Common myeloid progenitor, CD34-positive (primary cell): ENCODE results near the gene RIMS1.

ENCODE experiments used
- CTCF ChIA-PET: fragments of 350-600 bp; sonication (Branson Sonifier 250); formaldehyde crosslinking; loops from one replicate; lab custom pipeline; 2021; ENCODE audit warnings: antibody characterized with exemption; lab: Charles Lee
- POLR2A ChIA-PET: fragments of 350-600 bp; sonication (Branson Sonifier 250); formaldehyde crosslinking; loops from one replicate; lab custom pipeline; 2021; ENCODE audit warnings: antibody characterized with exemption; lab: Charles Lee
- DNase-seq, 3 donors: peaks; one replicate each; pipeline versions ENCODE4 v3.0.0 to v3.0.0-alpha.2; 2013
- H3K27ac ChIP-seq, 2 experiments: 1 replicate in 1 of 2; 2 replicates in 1 of 2; pipeline ENCODE4 v1.7.0; 2013; ENCODE audit warnings: inconsistent platforms in 2 of 2, low read length in 2 of 2, mild to moderate bottlenecking in 2 of 2, low read depth in 1 of 2, moderate library complexity in 1 of 2; ENCODE audit not compliant: severe bottlenecking in 2 of 2, insufficient read depth in 1 of 2, poor library complexity in 1 of 2
- H3K27me3 ChIP-seq, 5 experiments: replicated peaks in 2 of 5; 1 replicate in 3 of 5; 2 replicates in 2 of 5; pipeline versions ENCODE4 v1.6.1 to v1.7.0; 2013; ENCODE audit warnings: low read length in 4 of 5, mild to moderate bottlenecking in 2 of 5, moderate library complexity in 2 of 5, inconsistent platforms in 1 of 5; ENCODE audit not compliant: insufficient read depth in 5 of 5, control insufficient read depth in 4 of 5
- H3K36me3 ChIP-seq, 4 experiments: 1 replicate in 2 of 4; 2 replicates in 2 of 4; pipeline versions ENCODE4 v1.6.1 to v1.7.0; 2013; ENCODE audit warnings: low read length in 3 of 4, control low read depth in 1 of 4, mild to moderate bottlenecking in 1 of 4; ENCODE audit not compliant: control insufficient read depth in 4 of 4, insufficient read depth in 4 of 4
- H3K4me1 ChIP-seq, 4 experiments: 1 replicate in 3 of 4; 2 replicates in 1 of 4; pipeline versions ENCODE4 v1.6.1 to v1.7.1; 2013; ENCODE audit warnings: low read length in 3 of 4, mild to moderate bottlenecking in 3 of 4, control low read depth in 1 of 4, inconsistent platforms in 1 of 4, moderate library complexity in 1 of 4; ENCODE audit not compliant: control insufficient read depth in 4 of 4, insufficient read depth in 4 of 4; ENCODE audit errors: control extremely low read depth in 1 of 4
- H3K4me3 ChIP-seq, 7 experiments: 1 replicate in 4 of 7; 2 replicates in 3 of 7; pipeline versions ENCODE4 v1.5.1 to v1.7.0; 2013; ENCODE audit warnings: mild to moderate bottlenecking in 7 of 7, low read length in 6 of 7, moderate library complexity in 6 of 7, inconsistent platforms in 2 of 7, low read depth in 2 of 7, control low read depth in 1 of 7; ENCODE audit not compliant: insufficient read depth in 4 of 7, control insufficient read depth in 1 of 7; ENCODE audit errors: extremely low read depth in 1 of 7
- H3K9me3 ChIP-seq, 5 experiments: 1 replicate in 4 of 5; 2 replicates in 1 of 5; pipeline versions ENCODE4 v1.6.1 to v1.7.1; 2013; ENCODE audit warnings: low read length in 4 of 5, mild to moderate bottlenecking in 2 of 5, inconsistent platforms in 1 of 5, low read depth in 1 of 5, moderate library complexity in 1 of 5; ENCODE audit not compliant: control insufficient read depth in 4 of 5, insufficient read depth in 2 of 5; ENCODE audit errors: control extremely low read depth in 1 of 5
- WGBS: methylation state at CpG from one replicate; pipeline ENCODE4 v1.1.5; 2013; ENCODE audit not compliant: insufficient coverage; 5-methylcytosine and 5-hydroxymethylcytosine counted together

Gene RIMS1

GRCh38 chr6:72389698-72390097 is 503.3 kb downstream of the RIMS1 start:
- CTCF ChIA-PET: no interaction called here
- WGBS: no CpG with 5 or more reads among the region's 1 CpG
- Histone ChIP-seq H3K27me3 (no peaks in the 10 kb centered on the region), H3K4me3 (no peak overlapping the region), H3K9me3 (no peaks in the 10 kb centered on the region), H3K27ac (no peak overlapping the region), H3K4me1 (no peaks in the 10 kb centered on the region), H3K36me3 (no peaks in the 10 kb centered on the region)
- POLR2A ChIA-PET: no interaction called here
- DNase-seq: no peak

- H3K27me3 ChIP-seq: no peaks in the 10 kb centered on the region
- H3K9me3 ChIP-seq: no peaks in the 10 kb centered on the region
- ChIA-PET POLR2A (no interaction called here), CTCF (no interaction called here)
- H3K27ac ChIP-seq: no peak overlapping the region
- no peaks in the 10 kb centered on the region for H3K36me3 ChIP-seq
- no peak for DNase-seq
- 95% methylated on average over 4 of the region's 4 CpGs for WGBS
- no peak overlapping the region for H3K4me3 ChIP-seq
- no peaks in the 10 kb centered on the region for H3K4me1 ChIP-seq
Observed at GRCh38 chr6:72390548-72390947, 504.2 kb downstream of the RIMS1 start.

- POLR2A ChIA-PET: no interaction called here
- Histone ChIP-seq H3K27ac (no peak overlapping the region), H3K4me1 (peaks cover 0 to 2% (median 0%) of the 10 kb centered on the region in 4 experiments), H3K9me3 (no peaks in the 10 kb centered on the region), H3K27me3 (no peaks in the 10 kb centered on the region), H3K4me3 (no peak overlapping the region), H3K36me3 (no peaks in the 10 kb centered on the region)
- DNase-seq: no peak
- CTCF ChIA-PET: interaction anchor here (0.6 kb wide), 1 partner anchor 884 kb away, joined by 3 read pairs; no protein-coding TSS in a partner anchor
Observed at GRCh38 chr6:72401865-72402264, 515.5 kb downstream of the RIMS1 start.

GRCh38 chr6:72403413-72403812 is 517.1 kb downstream of the RIMS1 start:
- CTCF ChIA-PET: interaction anchor here (1.2 to 1.5 kb wide), 2 partner anchors 9 to 177 kb away, joined by 3 to 5 read pairs; no protein-coding TSS in a partner anchor
- no CpG with 5 or more reads among the region's 2 CpGs for WGBS
- no peak for DNase-seq
- no peaks in the 10 kb centered on the region for H3K36me3 ChIP-seq
- no peaks in the 10 kb centered on the region for H3K9me3 ChIP-seq
- H3K27me3 ChIP-seq: no peaks in the 10 kb centered on the region
- H3K4me1 ChIP-seq: peaks cover 0 to 2% (median 0%) of the 10 kb centered on the region in 4 experiments
- H3K27ac ChIP-seq: no peak overlapping the region
- POLR2A ChIA-PET: no interaction called here
- H3K4me3 ChIP-seq: no peak overlapping the region

GRCh38 chr6:72406517-72406916 is 520.2 kb downstream of the RIMS1 start:
- H3K27me3 ChIP-seq: no peaks in the 10 kb centered on the region
- no peaks in the 10 kb centered on the region for H3K9me3 ChIP-seq
- H3K36me3 ChIP-seq: no peaks in the 10 kb centered on the region
- H3K4me3 ChIP-seq: no peak overlapping the region
- CTCF ChIA-PET: no interaction called here
- POLR2A ChIA-PET: no interaction called here
- no peak overlapping the region for H3K27ac ChIP-seq
- 50% methylated on average over 1 of the region's 2 CpGs for WGBS
- no peak for DNase-seq
- H3K4me1 ChIP-seq: peaks cover 2 to 11% (median 6%) of the 10 kb centered on the region in 4 experiments

GRCh38 chr6:72410769-72411168 is 524.4 kb downstream of the RIMS1 start:
- H3K27me3 ChIP-seq: peaks cover 0 to 3% (median 0%) of the 10 kb centered on the region in 5 experiments
- no peaks in the 10 kb centered on the region for H3K9me3 ChIP-seq
- no peaks in the 10 kb centered on the region for H3K36me3 ChIP-seq
- H3K27ac ChIP-seq: no peak overlapping the region
- H3K4me3 ChIP-seq: no peak overlapping the region
- 54% methylated on average over 4 of the region's 6 CpGs for WGBS
- POLR2A ChIA-PET: interaction anchor here (0.5 kb wide), 1 partner anchor 1124 kb away, joined by 3 read pairs; no protein-coding TSS in a partner anchor
- CTCF ChIA-PET: interaction anchor here (0.8 to 7.9 kb wide), 9 partner anchors 12 to 924 kb away, joined by 3 to 46 read pairs (median 6); no protein-coding TSS in a partner anchor
- no peak for DNase-seq
- peaks cover 2 to 11% (median 6%) of the 10 kb centered on the region in 4 experiments for H3K4me1 ChIP-seq

GRCh38 chr6:72411872-72412708 is 525.7 kb downstream of the RIMS1 start:
- CTCF ChIA-PET: interaction anchor here (0.6 to 7.9 kb wide), 19 partner anchors 8 to 774 kb away, joined by 3 to 46 read pairs (median 5); no protein-coding TSS in a partner anchor
- Histone ChIP-seq H3K4me1 (peaks cover 0 to 11% (median 6%) of the 10 kb centered on the region in 4 experiments), H3K27me3 (peaks cover 0 to 3% (median 0%) of the 10 kb centered on the region in 5 experiments), H3K36me3 (no peaks in the 10 kb centered on the region), H3K4me3 (no peak overlapping the region), H3K27ac (no peak overlapping the region), H3K9me3 (no peaks in the 10 kb centered on the region)
- DNase-seq: peak; percentile 81 to 89 (median 84)
- 6% methylated on average over 6 of the region's 7 CpGs for WGBS
- POLR2A ChIA-PET: no interaction called here
